Transverse colon (tissue), 4 donors: Measurements from ENCODE around the gene KNL1. TPM values are rescaled to one million over a fixed set of nuclear protein-coding genes. Genes with fewer than 3 reads are reported as not detected.
A peak's percentile ranks its signal among the peaks of the same experiment; 100 is the strongest.

Experiments used
- DNase-seq: peaks from one replicate; pipeline ENCODE4 v3.0.0-alpha.2; 2019
- H3K27ac ChIP-seq, 4 donors: fragments of 200-600 bp; sonication (generic); 2 replicates each; pipeline ENCODE4 v1.5.1; 2016 to 2018; ENCODE audit warnings: inconsistent platforms in 4 of 4
- H3K27me3 ChIP-seq: fragments of 200-600 bp; sonication (generic); 2 replicates; pipeline ENCODE4 v1.5.1; 2017; ENCODE audit warnings: inconsistent platforms
- H3K36me3 ChIP-seq, 4 donors: fragments of 200-600 bp; sonication (generic); 2 replicates each; pipeline ENCODE4 v1.5.1; 2017 to 2019; ENCODE audit warnings: inconsistent platforms in 4 of 4
- H3K4me1 ChIP-seq, 4 donors: fragments of 200-600 bp; sonication (generic); 2 replicates each; pipeline ENCODE4 v1.5.1; 2017 to 2020; ENCODE audit warnings: inconsistent platforms in 4 of 4
- H3K4me3 ChIP-seq, 4 donors: fragments of 200-600 bp; sonication (generic); 1 replicate in 1 of 4; 2 replicates in 3 of 4; pipeline versions ENCODE4 v1.5.1 to v1.6.1; 2017 to 2019; ENCODE audit warnings: inconsistent platforms in 4 of 4
- H3K9me3 ChIP-seq, 2 donors: fragments of 200-600 bp; sonication (generic); 2 replicates each; pipeline ENCODE4 v1.5.1; 2017 to 2019; ENCODE audit warnings: inconsistent platforms in 2 of 2
- EP300 ChIP-seq: sonication (generic); formaldehyde crosslinking; IDR thresholded peaks from one replicate; pipeline ENCODE4 v1.6.1; 2017; ENCODE audit warnings: antibody characterized with exemption, low read depth
- POLR2A ChIP-seq: fragments of 450-650 bp; IDR thresholded peaks from one replicate; pipeline ENCODE4 v1.6.1; 2016; ENCODE audit warnings: antibody characterized with exemption, mild to moderate bottlenecking, moderate library complexity
- POLR2AphosphoS5 ChIP-seq, 3 donors: sonication (generic); formaldehyde crosslinking; IDR thresholded peaks; one replicate each; pipeline ENCODE4 v1.6.1; 2016; ENCODE audit warnings: antibody characterized with exemption in 3 of 3
- WGBS, 2 donors: methylation state at CpG; one replicate each; pipeline ENCODE4 v1.1.5; 2018; ENCODE audit warnings: low coverage in 1 of 2; 5-methylcytosine and 5-hydroxymethylcytosine counted together
- in situ Hi-C, 4 donors: fragments of 200-750 bp; cut with MboI; loops; one replicate each; pipeline versions ENCODE4 v1.15.0 to v1.15.1; 2017; ENCODE audit warnings: low sequenced_read_pairs in 3 of 4, low pct_ligation_motif_present in 1 of 4, low pct_unique_long_range_greater_than_20kb in 1 of 4
- intact Hi-C: fragments of 100-400 bp; cut with DNase I; formaldehyde crosslinking; loops from one replicate; pipeline ENCODE4 v1.15.1; 2023; ENCODE audit warnings: low total_unique reads
- small RNA-seq, 4 donors: library from RNA; depleted of rRNA; stranded (forward); fragments of <200 nt; gene quantifications; one replicate each; pipeline ENCODE3, GENCODE V24; 2016
- total RNA-seq, 4 donors: library from RNA; depleted of rRNA; stranded (reverse); fragments of >200 nt; gene quantifications; one replicate each; pipeline ENCODE4 v1.1.0, GENCODE V29; 2016
- TF ChIP-seq, protein P1 (sequence below), 5 experiments: fragments of 200-600 bp in 3 of 5; fragments of 450-650 bp in 2 of 5; sonication (generic) in 3 of 5; IDR thresholded peaks; 1 replicate in 2 of 5; 2 replicates in 3 of 5; pipeline ENCODE4 v1.5.1; 2016 to 2017; ENCODE audit warnings: antibody characterized with exemption in 5 of 5, inconsistent platforms in 3 of 5, mild to moderate bottlenecking in 2 of 5, moderate library complexity in 1 of 5

Gene KNL1
- total RNA-seq, 4 donors from 2014 or later: 3.4 to 7.6 (median 3.9) TPM

GRCh38 chr15:40702077-40702476 lies 108.0 kb downstream of the KNL1 start:
- TF ChIP-seq POLR2A (no peak), POLR2AphosphoS5 (IDR thresholded peaks at IDR 0.05) (no peak), EP300 (no peak)
- TF ChIP-seq, protein P1, sequence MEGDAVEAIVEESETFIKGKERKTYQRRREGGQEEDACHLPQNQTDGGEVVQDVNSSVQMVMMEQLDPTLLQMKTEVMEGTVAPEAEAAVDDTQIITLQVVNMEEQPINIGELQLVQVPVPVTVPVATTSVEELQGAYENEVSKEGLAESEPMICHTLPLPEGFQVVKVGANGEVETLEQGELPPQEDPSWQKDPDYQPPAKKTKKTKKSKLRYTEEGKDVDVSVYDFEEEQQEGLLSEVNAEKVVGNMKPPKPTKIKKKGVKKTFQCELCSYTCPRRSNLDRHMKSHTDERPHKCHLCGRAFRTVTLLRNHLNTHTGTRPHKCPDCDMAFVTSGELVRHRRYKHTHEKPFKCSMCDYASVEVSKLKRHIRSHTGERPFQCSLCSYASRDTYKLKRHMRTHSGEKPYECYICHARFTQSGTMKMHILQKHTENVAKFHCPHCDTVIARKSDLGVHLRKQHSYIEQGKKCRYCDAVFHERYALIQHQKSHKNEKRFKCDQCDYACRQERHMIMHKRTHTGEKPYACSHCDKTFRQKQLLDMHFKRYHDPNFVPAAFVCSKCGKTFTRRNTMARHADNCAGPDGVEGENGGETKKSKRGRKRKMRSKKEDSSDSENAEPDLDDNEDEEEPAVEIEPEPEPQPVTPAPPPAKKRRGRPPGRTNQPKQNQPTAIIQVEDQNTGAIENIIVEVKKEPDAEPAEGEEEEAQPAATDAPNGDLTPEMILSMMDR (IDR thresholded peaks at IDR 0.05): peak in 2 of 5 experiments; percentile 6 to 22
- intact Hi-C loops: no loop called here
- WGBS, 2 donors: 71% methylated on average over 7 of the region's 7 CpGs
- H3K4me3 ChIP-seq: no peak overlapping the region
- H3K9me3 ChIP-seq: no peaks in the 10 kb centered on the region
- no peaks in the 10 kb centered on the region for H3K27me3 ChIP-seq
- H3K27ac ChIP-seq: peak overlapping the region in 3 of 4 donors; percentile 58 to 76 (median 58)
- no peak for DNase-seq
- H3K4me1 ChIP-seq: peaks cover 0 to 24% (median 4%) of the 10 kb centered on the region in 4 donors
- no peaks in the 10 kb centered on the region for H3K36me3 ChIP-seq
- in situ Hi-C loops: no loop called here

- Histone ChIP-seq H3K4me3 (no peak overlapping the region), H3K36me3 (no peaks in the 10 kb centered on the region), H3K27me3 (no peaks in the 10 kb centered on the region), H3K4me1 (peaks cover 0 to 20% (median 4%) of the 10 kb centered on the region in 4 donors), H3K9me3 (no peaks in the 10 kb centered on the region), H3K27ac (peak overlapping the region; percentile 34 to 59 (median 46))
- intact Hi-C loops: no loop called here
- DNase-seq: no peak
- TF ChIP-seq, protein P1 (IDR thresholded peaks at IDR 0.05): no peak
- TF ChIP-seq EP300: no peak
- TF ChIP-seq POLR2AphosphoS5 (IDR thresholded peaks at IDR 0.05): no peak
- 55 to 71% methylated on average over 1 to 2 of the region's 2 CpGs for WGBS, 2 donors
- in situ Hi-C loops: no loop called here
Observed at GRCh38 chr15:40706121-40706520, 112.1 kb downstream of the KNL1 start.

Small RNA genes within 50 kb of the gene (small RNA-seq; reads per million reads assigned to genes)
- gene RF00017: 0 reads per million in 4 donors
- 0 reads per million in 4 donors for gene RN7SL376P

Other genes starting within 250 kb of the KNL1 start
- 1,000 to 10,000 TPM; 2,387 to 4,992 (median 3,189) TPM for gene PHGR1, start 243.2 kb upstream of the KNL1 start, total RNA-seq
- 10 to 100 TPM in 2 of 4 donors, 1 to 10 TPM in 2; 8.6 to 12.9 (median 10.9) TPM for gene DISP2, start 236.0 kb upstream of the KNL1 start, total RNA-seq
- 10 to 100 TPM in 1 of 4 donors, 1 to 10 TPM in 3; 7.5 to 80.4 (median 8.3) TPM for gene KNSTRN, start 211.5 kb upstream of the KNL1 start, total RNA-seq
- gene IVD, start 188.5 kb upstream of the KNL1 start, total RNA-seq: 100 to 1,000 TPM in 1 of 4 donors, 10 to 100 TPM in 3; 51.4 to 122 (median 58.7) TPM
- gene BAHD1, start 153.3 kb upstream of the KNL1 start, total RNA-seq: 10 to 100 TPM in 3 of 4 donors, 1 to 10 TPM in 1; 9.0 to 35.5 (median 26.4) TPM
- 1 to 10 TPM in 3 of 4 donors, not detected in 1; 2.9 to 8.8 (median 4.1) TPM for gene CHST14, start 123.3 kb upstream of the KNL1 start, total RNA-seq
- 10 to 100 TPM; 31.0 to 53.1 (median 41.1) TPM for gene CCDC32, start 29.2 kb upstream of the KNL1 start, total RNA-seq
- gene RPUSD2, start 24.9 kb upstream of the KNL1 start, total RNA-seq: 10 to 100 TPM in 1 of 4 donors, 1 to 10 TPM in 3; 6.7 to 19.3 (median 7.8) TPM
- gene RAD51, start 100.9 kb downstream of the KNL1 start, total RNA-seq: 10 to 100 TPM in 1 of 4 donors, 1 to 10 TPM in 3; 1.1 to 31.6 (median 1.8) TPM
- gene RMDN3, start 161.0 kb downstream of the KNL1 start, total RNA-seq: 100 to 1,000 TPM in 1 of 4 donors, 10 to 100 TPM in 3; 16.5 to 131 (median 32.7) TPM
- gene GCHFR, start 169.8 kb downstream of the KNL1 start, total RNA-seq: 10 to 100 TPM; 22.5 to 58.5 (median 46.5) TPM
- gene C15orf62, start 175.7 kb downstream of the KNL1 start, total RNA-seq: under 1 TPM in 2 of 4 donors, not detected in 2; 0.14 to 0.32 TPM
- gene ZFYVE19, start 212.8 kb downstream of the KNL1 start, total RNA-seq: 10 to 100 TPM; 61.2 to 91.6 (median 69.9) TPM
- gene DNAJC17, start 213.2 kb downstream of the KNL1 start, total RNA-seq: 10 to 100 TPM in 3 of 4 donors, 1 to 10 TPM in 1; 6.0 to 56.9 (median 22.3) TPM
- gene PPP1R14D, start 234.5 kb downstream of the KNL1 start, total RNA-seq: 100 to 1,000 TPM in 3 of 4 donors, 10 to 100 TPM in 1; 19.5 to 256 (median 144) TPM
- gene SPINT1, start 249.8 kb downstream of the KNL1 start, total RNA-seq: 100 to 1,000 TPM; 285 to 729 (median 580) TPM